Adrenal gland (tissue), 12 donors: ENCODE measurements around the gene RNF151. TPM values are rescaled to one million over a fixed set of nuclear protein-coding genes. Genes with fewer than 3 reads are reported as not detected.
"Not testable (repeated sequence)": the region's sequence is repeated elsewhere in the genome, so short reads cannot be mapped to it uniquely, and the experiment has no call there.

Experiments
- DNase-seq, 7 donors: peaks; one replicate each; pipeline ENCODE4 v3.0.0-alpha.2; 2019 to 2020
- H3K27ac ChIP-seq, 5 donors: fragments of 200-600 bp; sonication (generic) in 4 of 5; 1 replicate in 3 of 5; 2 replicates in 2 of 5; pipeline versions ENCODE4 v1.5.1 to v1.8.0; 2016 to 2020; ENCODE audit warnings: mild to moderate bottlenecking in 1 of 5
- H3K27me3 ChIP-seq: fragments of 200-600 bp; 2 replicates; pipeline ENCODE4 v1.8.0; 2021
- H3K36me3 ChIP-seq, 2 donors: fragments of 200-600 bp; replicated peaks in 1 of 2; 1 replicate in 1 of 2; 2 replicates in 1 of 2; pipeline versions ENCODE4 v1.5.1 to v1.8.0; 2018 to 2022
- H3K4me1 ChIP-seq, 2 donors: fragments of 200-600 bp; replicated peaks in 1 of 2; 1 replicate in 1 of 2; 2 replicates in 1 of 2; pipeline versions ENCODE4 v1.5.1 to v1.8.0; 2018 to 2021
- H3K4me3 ChIP-seq, 4 donors: fragments of 200-600 bp; sonication (generic) in 3 of 4; one replicate each; pipeline ENCODE4 v1.5.1; 2016 to 2018
- H3K9me3 ChIP-seq, 3 donors: fragments of 200-600 bp; sonication (generic) in 1 of 3; replicated peaks in 1 of 3; 1 replicate in 2 of 3; 2 replicates in 1 of 3; pipeline versions ENCODE4 v1.5.1 to v1.8.0; 2016 to 2021
- POLR2A ChIP-seq, 2 donors: fragments of 450-650 bp; IDR thresholded peaks; one replicate each; pipeline ENCODE4 v1.6.1; 2017; ENCODE audit warnings: antibody characterized with exemption in 2 of 2, mild to moderate bottlenecking in 2 of 2, moderate library complexity in 1 of 2
- WGBS, 4 donors: extraction: QIAGEN DNeasy Blood & Tissue Kit in 2 of 4; methylation state at CpG; one replicate each; pipeline versions ENCODE4 v1.1.5 to v1.1.7; 2013 to 2017; 5-methylcytosine and 5-hydroxymethylcytosine counted together
- intact Hi-C, 2 donors: fragments of 100-400 bp; cut with DNase I; formaldehyde crosslinking; loops; one replicate each; pipeline versions ENCODE4 v1.14.1 to v1.15.0; 2022 to 2023
- polyA plus RNA-seq, 3 donors: library from polyadenylated mRNA; stranded (reverse); fragments of 200-250 nt in 2 of 3; fragments of 350-450 nt in 1 of 3; fragmentation: Illumina TruSeq in 1 of 3; extraction: RNeasy Lipid Tissue Mini Kit (QIAGEN cat#74804) in 1 of 3; gene quantifications; one replicate each; pipeline ENCODE4 v1.2.3, GENCODE V29; 2013 to 2014
- total RNA-seq, 9 donors: library from RNA; depleted of rRNA in 4 of 9; stranded (reverse); fragments of >200 nt in 4 of 9; fragments of 120-200 nt in 1 of 9; fragmentation: NEBNext Ultra II Directional in 1 of 9; extraction: Animal tissue kit (Norgen Biotek cat#: 25700) in 1 of 9; gene quantifications; one replicate each; pipeline versions ENCODE4 v1.1.0 to v1.2.4, GENCODE V29; 2013 to 2023
- TF ChIP-seq, protein P1 (sequence below), 6 experiments: fragments of 450-650 bp in 4 of 6; fragments of 200-600 bp in 2 of 6; sonication (generic) in 1 of 6; IDR thresholded peaks; 1 replicate in 5 of 6; 2 replicates in 1 of 6; pipeline versions ENCODE4 v1.5.1 to v1.8.0; 2016 to 2021; ENCODE audit warnings: antibody characterized with exemption in 6 of 6, mild to moderate bottlenecking in 2 of 6, moderate library complexity in 1 of 6
- donor health status: healthy with polysubstance abuse.
- donor health status: Bipolar disorder and iron deficiency.
- donor health status: DM: yes; HTN: yes; CAD: no.
- donor health status: DM: no; HTN: no; CAD: no.
- donor health status: DM: no; HTN: no; CAD: no.
- donor health status: DM: yes; HTN: yes; CAD: no.

RNF151 gene
- total and polyA plus RNA-seq, 12 donors: 0.20 to 0.64 (median 0.47) TPM; not detected in 9

DNA sequence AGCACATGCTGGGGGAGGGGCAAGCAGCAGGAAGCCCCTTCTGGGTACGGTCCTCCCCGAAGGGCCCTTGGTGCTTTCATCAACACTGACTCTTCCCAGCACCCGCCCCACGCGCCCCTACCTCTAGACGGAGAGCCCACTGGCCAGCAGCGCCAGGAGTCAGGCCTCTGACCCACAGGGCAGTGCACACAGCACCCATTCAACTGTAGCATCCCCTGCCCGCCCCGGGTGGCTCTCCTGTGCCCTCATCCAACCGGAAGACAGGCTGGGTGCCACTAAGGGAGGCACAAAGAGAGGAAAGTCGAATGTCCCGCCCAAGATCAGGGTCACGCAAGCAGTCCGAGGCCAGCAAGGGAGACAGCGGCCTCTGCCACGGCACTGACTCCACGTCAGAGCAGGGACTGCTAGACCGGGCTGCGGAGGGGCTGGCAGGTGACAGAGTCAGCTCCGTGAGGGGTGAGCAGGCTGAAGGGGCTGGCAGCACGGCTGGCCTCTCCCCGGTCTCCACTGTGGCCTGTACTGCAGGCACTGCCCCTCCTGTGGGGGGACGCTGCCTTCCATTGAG is 33.5 kb upstream of the RNF151 start:
- H3K4me1 ChIP-seq: peaks cover 6 to 8% of the 10 kb centered on the region in 2 donors
- H3K9me3 ChIP-seq: no peaks in the 10 kb centered on the region
- H3K27me3 ChIP-seq: no peaks in the 10 kb centered on the region
- no peak overlapping the region for H3K4me3 ChIP-seq
- 57 to 70% (median 69%) methylated on average over 10 to 23 of the region's 23 CpGs; no CpG with 5 or more reads in 1 of the 4 donors for WGBS, 4 donors
- H3K36me3 ChIP-seq: peaks cover 0 to 7% of the 10 kb centered on the region in 2 donors
- intact Hi-C loops: loop anchor here in 1 of 2 donors (5.0 kb wide), 1 partner anchor 71 kb away; no protein-coding TSS in a partner anchor
- H3K27ac ChIP-seq: no peak overlapping the region
- no peak for DNase-seq
- no peak for TF ChIP-seq POLR2A (IDR thresholded peaks at IDR 0.05)
- TF ChIP-seq, protein P1, sequence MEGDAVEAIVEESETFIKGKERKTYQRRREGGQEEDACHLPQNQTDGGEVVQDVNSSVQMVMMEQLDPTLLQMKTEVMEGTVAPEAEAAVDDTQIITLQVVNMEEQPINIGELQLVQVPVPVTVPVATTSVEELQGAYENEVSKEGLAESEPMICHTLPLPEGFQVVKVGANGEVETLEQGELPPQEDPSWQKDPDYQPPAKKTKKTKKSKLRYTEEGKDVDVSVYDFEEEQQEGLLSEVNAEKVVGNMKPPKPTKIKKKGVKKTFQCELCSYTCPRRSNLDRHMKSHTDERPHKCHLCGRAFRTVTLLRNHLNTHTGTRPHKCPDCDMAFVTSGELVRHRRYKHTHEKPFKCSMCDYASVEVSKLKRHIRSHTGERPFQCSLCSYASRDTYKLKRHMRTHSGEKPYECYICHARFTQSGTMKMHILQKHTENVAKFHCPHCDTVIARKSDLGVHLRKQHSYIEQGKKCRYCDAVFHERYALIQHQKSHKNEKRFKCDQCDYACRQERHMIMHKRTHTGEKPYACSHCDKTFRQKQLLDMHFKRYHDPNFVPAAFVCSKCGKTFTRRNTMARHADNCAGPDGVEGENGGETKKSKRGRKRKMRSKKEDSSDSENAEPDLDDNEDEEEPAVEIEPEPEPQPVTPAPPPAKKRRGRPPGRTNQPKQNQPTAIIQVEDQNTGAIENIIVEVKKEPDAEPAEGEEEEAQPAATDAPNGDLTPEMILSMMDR (IDR thresholded peaks at IDR 0.05): no peak

DNA sequence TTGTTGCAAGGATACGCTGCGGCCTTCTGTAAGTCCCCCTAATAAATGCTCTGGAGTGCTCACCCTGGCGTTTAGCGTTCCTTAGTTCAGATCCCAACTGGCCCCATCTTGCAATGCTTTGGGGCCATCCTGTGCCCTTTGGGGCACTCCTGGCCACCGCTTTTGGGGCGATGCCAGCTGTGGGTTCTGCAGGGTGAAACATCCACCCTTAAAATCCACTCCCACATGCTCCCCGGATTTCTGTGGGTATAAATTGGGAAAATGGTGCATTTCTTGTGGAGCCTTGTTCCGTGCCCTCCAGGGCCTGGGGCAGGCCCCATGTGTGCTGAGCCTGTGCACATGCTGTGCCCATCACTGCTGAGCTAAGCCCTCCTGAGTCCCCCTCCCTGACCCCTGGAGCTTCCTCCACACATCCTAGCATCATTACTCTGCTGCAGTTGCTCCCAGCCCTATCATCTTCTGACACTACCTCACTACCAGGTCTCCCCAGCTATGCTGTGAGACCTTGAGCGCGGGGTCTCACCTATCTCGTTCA is 29.6 kb upstream of the RNF151 start:
- TF ChIP-seq POLR2A (IDR thresholded peaks at IDR 0.05): no peak
- TF ChIP-seq, protein P1 (IDR thresholded peaks at IDR 0.05): no peak
- Histone ChIP-seq H3K9me3 (no peaks in the 10 kb centered on the region), H3K27ac (no peak overlapping the region), H3K4me1 (peaks cover under 1 to 4% of the 10 kb centered on the region in 2 donors), H3K36me3 (peaks cover 0 to 30% of the 10 kb centered on the region in 2 donors), H3K4me3 (no peak overlapping the region), H3K27me3 (no peaks in the 10 kb centered on the region)
- 92 to 96% (median 94%) methylated on average over 11 of the region's 11 CpGs for WGBS, 4 donors
- no peak for DNase-seq
- intact Hi-C loops: no loop called here

DNA sequence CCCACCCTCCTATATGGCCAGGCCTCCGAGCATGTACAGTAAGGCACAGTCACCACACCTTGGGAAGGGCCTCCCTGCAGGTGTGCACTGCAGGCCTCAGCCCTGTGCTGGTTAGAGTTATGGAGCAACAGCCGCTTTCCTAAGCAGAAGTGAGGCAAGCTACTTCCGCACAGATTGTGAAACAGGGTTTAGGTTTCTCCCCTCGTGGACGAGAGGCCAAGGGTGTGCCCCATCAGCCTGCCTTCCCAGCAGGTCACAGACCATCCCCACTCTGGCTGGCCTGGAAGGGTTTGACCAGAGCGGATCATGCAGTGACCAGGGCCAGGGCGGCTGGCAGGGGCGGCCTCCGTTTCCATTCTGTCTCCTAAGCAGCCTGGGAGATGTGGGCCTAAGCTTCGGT is 28.3 kb upstream of the RNF151 start:
- no peaks in the 10 kb centered on the region for H3K9me3 ChIP-seq
- WGBS, 4 donors: 78 to 90% (median 83%) methylated on average over 7 to 10 of the region's 10 CpGs

DNA sequence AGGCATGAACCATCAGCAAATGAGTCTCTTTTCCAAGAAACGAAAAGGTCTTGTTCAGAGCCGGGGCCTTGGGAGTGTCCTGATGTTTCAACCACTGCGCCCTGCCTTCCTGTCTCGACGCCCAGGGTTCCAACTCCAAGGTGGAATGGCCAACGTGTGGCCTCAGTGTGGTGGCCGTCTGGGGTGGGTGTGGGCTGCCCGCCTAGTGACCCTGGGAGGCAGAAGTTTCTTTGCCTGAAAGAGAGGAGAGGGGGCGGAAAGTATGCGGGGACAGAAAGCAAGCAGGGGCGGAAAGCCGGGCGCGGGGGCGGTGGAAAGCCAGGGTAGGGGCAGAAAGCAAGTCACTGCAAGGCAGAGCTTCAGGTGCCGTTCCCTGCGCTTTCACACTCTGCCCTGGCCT is 27.7 kb upstream of the RNF151 start:
- TF ChIP-seq, protein P1 (IDR thresholded peaks at IDR 0.05): no peak
- TF ChIP-seq POLR2A (IDR thresholded peaks at IDR 0.05): no peak
- H3K27ac ChIP-seq: no peak overlapping the region
- no peak overlapping the region for H3K4me3 ChIP-seq
- intact Hi-C loops: no loop called here
- WGBS, 4 donors: 85 to 91% (median 87%) methylated on average over 14 to 17 of the region's 17 CpGs
- H3K9me3 ChIP-seq: no peaks in the 10 kb centered on the region
- no peaks in the 10 kb centered on the region for H3K27me3 ChIP-seq
- DNase-seq: no peak
- peaks cover 0 to 30% of the 10 kb centered on the region in 2 donors for H3K36me3 ChIP-seq
- H3K4me1 ChIP-seq: peaks cover 7 to 11% of the 10 kb centered on the region in 2 donors

More for the DNA sequence above, 28.3 kb upstream of the RNF151 start:
- TF ChIP-seq, protein P1 (IDR thresholded peaks at IDR 0.05): no peak
- TF ChIP-seq POLR2A (IDR thresholded peaks at IDR 0.05): no peak
- Histone ChIP-seq H3K4me3 (no peak overlapping the region), H3K27ac (no peak overlapping the region), H3K27me3 (no peaks in the 10 kb centered on the region), H3K4me1 (peaks cover 7 to 11% of the 10 kb centered on the region in 2 donors), H3K36me3 (peaks cover 0 to 30% of the 10 kb centered on the region in 2 donors)
- intact Hi-C loops: no loop called here
- DNase-seq: no peak

DNA sequence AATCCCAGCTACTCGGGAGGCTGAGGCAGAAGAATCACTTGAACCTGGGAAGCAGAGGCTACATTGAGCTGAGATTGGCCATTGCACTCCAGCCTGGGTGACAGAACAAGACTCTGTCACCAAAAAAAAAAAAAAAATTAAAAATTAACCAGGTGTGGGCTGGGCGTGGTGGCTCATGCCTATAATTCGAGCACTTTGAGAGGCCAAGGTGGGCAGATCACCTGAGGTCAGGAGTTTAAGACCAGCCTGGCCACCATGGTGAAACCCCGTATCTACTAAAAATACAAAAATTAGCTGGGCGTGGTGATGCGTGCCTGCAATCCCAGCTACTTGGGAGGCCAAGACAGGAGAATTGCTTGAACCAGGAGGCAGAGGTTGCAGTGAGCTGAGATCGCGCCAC is 26.8 kb upstream of the RNF151 start:
- intact Hi-C loops, H3K9me3 ChIP-seq: not testable (repeated sequence)

More for the DNA sequence above, 26.8 kb upstream of the RNF151 start:
- H3K36me3 ChIP-seq: peaks cover 0 to 30% of the 10 kb centered on the region in 2 donors
- H3K27ac ChIP-seq, H3K4me3 ChIP-seq, DNase-seq, H3K27me3 ChIP-seq: not testable (repeated sequence)
- H3K4me1 ChIP-seq: peaks cover 7 to 11% of the 10 kb centered on the region in 2 donors
- 93 to 97% (median 95%) methylated on average over 8 of the region's 8 CpGs for WGBS, 4 donors
